Calu3 (cell line): ENCODE data around the gene TIMP2. TPM values are rescaled to one million over a fixed set of nuclear protein-coding genes. Genes with fewer than 3 reads are reported as not detected.
"Not testable (repeated sequence)": the region's sequence is repeated elsewhere in the genome, so short reads cannot be mapped to it uniquely, and the experiment has no call there.

ENCODE experiments used
- BruUV-seq: library from RNA; stranded (reverse); fragments of 400-500 nt; replicated peaks from 2 replicates; lab custom pipeline; 2021; lab: Mats Ljungman, UMichigan
- CTCF ChIA-PET: fragments of 300-600 bp; sonication (Branson Sonifier 250); formaldehyde crosslinking; loops from one replicate; lab custom pipeline; 2022; ENCODE audit warnings: antibody characterized with exemption; lab: Charles Lee
- DNase-seq: peaks from one replicate; pipeline ENCODE4 v3.0.0; 2022
- H3K27ac Mint-ChIP-seq: one replicate; pipeline ENCODE4 v1.8.0; 2022; ENCODE audit warnings: mixed read lengths; ENCODE audit not compliant: unreplicated experiment
- H3K27me3 Mint-ChIP-seq: one replicate; pipeline ENCODE4 v1.8.0; 2022; ENCODE audit warnings: mixed read lengths; ENCODE audit not compliant: unreplicated experiment
- H3K36me3 Mint-ChIP-seq: one replicate; pipeline ENCODE4 v1.8.0; 2022; ENCODE audit warnings: mild to moderate bottlenecking, moderate library complexity, mixed read lengths; ENCODE audit not compliant: insufficient read depth, unreplicated experiment
- H3K4me1 Mint-ChIP-seq: one replicate; pipeline ENCODE4 v1.8.0; 2022; ENCODE audit warnings: mild to moderate bottlenecking, low read depth, mixed read lengths; ENCODE audit not compliant: unreplicated experiment
- H3K4me3 Mint-ChIP-seq: one replicate; pipeline ENCODE4 v1.8.0; 2022; ENCODE audit warnings: mild to moderate bottlenecking, low read depth, moderate library complexity, mixed read lengths; ENCODE audit not compliant: unreplicated experiment
- H3K9me3 Mint-ChIP-seq: one replicate; pipeline ENCODE4 v1.8.0; 2022; ENCODE audit warnings: low read depth, mixed read lengths; ENCODE audit not compliant: unreplicated experiment
- CTCF ChIP-seq: fragments of 200-600 bp; IDR thresholded peaks from one replicate; pipeline ENCODE4 v1.8.0; 2022; ENCODE audit warnings: antibody characterized with exemption; ENCODE audit not compliant: unreplicated experiment
- intact Hi-C: fragments of 100-400 bp; cut with micrococcal nuclease; formaldehyde crosslinking; loops from one replicate; pipeline ENCODE4 v1.10.0; 2022; ENCODE audit not compliant: unreplicated experiment
- total RNA-seq: library from RNA; stranded (reverse); gene quantifications from 2 replicates; pipeline ENCODE4 v1.2.3, GENCODE V29; 2022

The TIMP2 gene
- total RNA-seq, 1 experiment from 2014 or later = 246 TPM

- no TSS peak for BruUV-seq
- no peak for TF ChIP-seq CTCF
- Mint-ChIP-seq H3K4me1 (peaks cover 46% of the 10 kb centered on the region), H3K27ac (peak overlapping the region; percentile 50), H3K4me3 (no peak overlapping the region), H3K36me3 (peaks cover 26% of the 10 kb centered on the region), H3K9me3 (no peaks in the 10 kb centered on the region), H3K27me3 (no peaks in the 10 kb centered on the region)
- CTCF ChIA-PET = no interaction called here
- no peak for DNase-seq
- intact Hi-C loops = no loop called here
These were observed 20.1 kb downstream of the TIMP2 start for GRCh38 chr17:78905116-78905515.

- intact Hi-C loops = no loop called here
These were observed 20.8 kb downstream of the TIMP2 start for GRCh38 chr17:78904371-78904770.

GRCh38 chr17:78903101-78903779 is 21.9 kb downstream of the TIMP2 start, which contains the start of gene CEP295NL:
CEP295NL (minus strand) TSS chr17:78903201; CDS start chr17:78901828, 1,373 bp downstream.
- Mint-ChIP-seq H3K4me3 (no peak within 1 kb of the TSS), H3K27me3 (no peaks in the 10 kb centered on the region), H3K9me3 (no peaks in the 10 kb centered on the region), H3K27ac (peak within 1 kb of the TSS; percentile 74), H3K36me3 (peaks cover 33% of the 10 kb centered on the region), H3K4me1 (peaks cover 48% of the 10 kb centered on the region)
- intact Hi-C loops = no loop called here
- CTCF ChIA-PET = interaction anchor here (1.3 kb wide), 1 partner anchor 19 kb away, joined by 3 read pairs; no protein-coding TSS in a partner anchor
- no peak for TF ChIP-seq CTCF
- peak; percentile 29 for DNase-seq
- BruUV-seq = no TSS peak

More at GRCh38 chr17:78904371-78904770, 20.8 kb downstream of the TIMP2 start:
- H3K9me3 Mint-ChIP-seq = no peaks in the 10 kb centered on the region
- no peaks in the 10 kb centered on the region for H3K27me3 Mint-ChIP-seq
- CTCF ChIA-PET = interaction anchor here (0.6 kb wide), 1 partner anchor 167 kb away, joined by 5 read pairs; no protein-coding TSS in a partner anchor
- peaks cover 49% of the 10 kb centered on the region for H3K4me1 Mint-ChIP-seq
- peaks cover 32% of the 10 kb centered on the region for H3K36me3 Mint-ChIP-seq
- TF ChIP-seq CTCF = no peak
- DNase-seq = no peak
- no peak overlapping the region for H3K4me3 Mint-ChIP-seq
- no TSS peak for BruUV-seq
- no peak overlapping the region for H3K27ac Mint-ChIP-seq

- intact Hi-C loops, BruUV-seq, H3K27ac Mint-ChIP-seq, H3K27me3 Mint-ChIP-seq, H3K4me3 Mint-ChIP-seq, H3K9me3 Mint-ChIP-seq, DNase-seq: not testable (repeated sequence)
- CTCF ChIA-PET = interaction anchor here (1.3 kb wide), 1 partner anchor 18 kb away, joined by 3 read pairs; no protein-coding TSS in a partner anchor
- H3K4me1 Mint-ChIP-seq = peaks cover 44% of the 10 kb centered on the region
- peaks cover 32% of the 10 kb centered on the region for H3K36me3 Mint-ChIP-seq
These were observed 23.0 kb downstream of the TIMP2 start for GRCh38 chr17:78902231-78902630.

GRCh38 chr17:78901806-78902205 is 23.4 kb downstream of the TIMP2 start:
- Mint-ChIP-seq H3K4me3 (no peak overlapping the region), H3K9me3 (no peaks in the 10 kb centered on the region), H3K27ac (no peak overlapping the region), H3K36me3 (peaks cover 32% of the 10 kb centered on the region), H3K27me3 (no peaks in the 10 kb centered on the region), H3K4me1 (peaks cover 44% of the 10 kb centered on the region)
- CTCF ChIA-PET = interaction anchor here (1.3 kb wide), 1 partner anchor 18 kb away, joined by 3 read pairs; no protein-coding TSS in a partner anchor
- no peak for DNase-seq
- no TSS peak for BruUV-seq
- TF ChIP-seq CTCF = no peak
- intact Hi-C loops = no loop called here
